Effector memory CD8-positive, alpha-beta T cell (primary cell): ENCODE data around the gene SIVA1.

Source experiments
- ATAC-seq: fragments of 150-1000 bp; cut with Tn5 transposase; replicated peaks from 2 replicates; pipeline ENCODE4 v1.10.0; 2021; ENCODE audit warnings: mild to moderate bottlenecking, moderate library complexity
- DNase-seq, 3 experiments: peaks; one replicate each; pipeline ENCODE4 v3.0.0; 2021
- H3K27ac Mint-ChIP-seq, 2 donors: one replicate each; pipeline ENCODE4 v1.8.0; 2022; ENCODE audit warnings: mild to moderate bottlenecking in 2 of 2, mixed read lengths in 2 of 2, moderate library complexity in 2 of 2
- H3K27me3 Mint-ChIP-seq, 2 donors: one replicate each; pipeline ENCODE4 v1.8.0; 2022; ENCODE audit warnings: mixed read lengths in 2 of 2
- H3K36me3 Mint-ChIP-seq: one replicate; pipeline ENCODE4 v1.8.0; 2022; ENCODE audit warnings: mild to moderate bottlenecking, moderate library complexity, mixed read lengths; ENCODE audit not compliant: insufficient read depth
- H3K4me1 Mint-ChIP-seq, 2 donors: one replicate each; pipeline ENCODE4 v1.8.0; 2022; ENCODE audit warnings: low read depth in 2 of 2, mixed read lengths in 2 of 2
- H3K4me3 Mint-ChIP-seq, 2 donors: one replicate each; pipeline ENCODE4 v1.8.0; 2022; ENCODE audit warnings: mild to moderate bottlenecking in 2 of 2, mixed read lengths in 2 of 2, moderate library complexity in 2 of 2
- H3K9me3 Mint-ChIP-seq, 2 donors: one replicate each; pipeline ENCODE4 v1.8.0; 2022; ENCODE audit warnings: mixed read lengths in 2 of 2

Gene SIVA1

DNA sequence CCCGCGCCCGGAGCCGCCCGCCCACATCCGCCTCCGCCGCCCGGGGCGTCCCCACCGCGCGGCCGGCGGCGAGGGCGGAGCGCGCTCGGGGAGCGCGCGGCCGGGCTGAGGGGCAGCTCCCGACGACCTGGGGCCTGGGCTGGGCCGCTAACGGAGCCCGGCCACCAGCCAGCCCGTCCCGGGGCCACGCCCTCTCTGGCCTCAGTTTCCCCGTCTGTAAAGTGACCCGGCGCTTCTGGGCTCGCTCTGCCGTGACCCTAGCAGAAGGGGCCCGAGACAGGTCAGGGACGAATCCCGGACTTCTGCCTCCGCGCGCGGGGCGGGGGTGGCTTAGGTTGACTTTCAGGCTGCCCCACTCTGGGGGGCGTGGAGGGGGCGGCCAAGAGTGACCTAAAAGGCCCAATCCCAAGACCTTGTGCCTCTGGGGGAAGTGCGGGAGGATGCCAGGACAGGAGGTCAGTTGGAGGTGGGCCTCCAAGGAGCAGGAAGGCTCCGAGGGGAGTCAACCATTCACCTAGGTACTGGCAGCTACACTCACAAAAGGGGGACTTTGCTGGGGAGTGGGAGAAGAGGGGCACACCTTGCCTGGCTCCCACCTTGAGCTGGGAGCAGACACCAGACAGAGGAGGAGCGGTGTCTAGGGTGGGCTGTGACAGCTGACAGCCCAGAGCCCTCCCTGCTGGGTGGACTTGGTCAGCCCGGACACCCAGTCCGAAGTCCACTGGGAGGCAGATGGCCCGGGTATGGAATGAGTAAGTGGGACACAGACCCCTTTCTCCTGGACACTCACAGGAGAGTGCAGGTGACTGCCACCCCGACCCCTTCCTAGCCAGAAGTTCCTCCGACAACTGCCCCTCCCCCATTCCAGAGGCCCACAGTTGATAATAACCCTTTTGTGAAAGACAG lies 43.1 kb downstream of the SIVA1 start:
- Mint-ChIP-seq H3K36me3 (peaks cover 32% of the 10 kb centered on the region), H3K27ac (peak overlapping the region in 1 of 2 donors; percentile 81), H3K9me3 (no peaks in the 10 kb centered on the region), H3K27me3 (no peaks in the 10 kb centered on the region), H3K4me3 (peak overlapping the region; percentile 62 to 73), H3K4me1 (peaks cover 28 to 32% of the 10 kb centered on the region in 2 donors)
- DNase-seq, result peak in 2 of 3 experiments; percentile 35 to 51
- ATAC-seq, result peak; percentile 56

DNA sequence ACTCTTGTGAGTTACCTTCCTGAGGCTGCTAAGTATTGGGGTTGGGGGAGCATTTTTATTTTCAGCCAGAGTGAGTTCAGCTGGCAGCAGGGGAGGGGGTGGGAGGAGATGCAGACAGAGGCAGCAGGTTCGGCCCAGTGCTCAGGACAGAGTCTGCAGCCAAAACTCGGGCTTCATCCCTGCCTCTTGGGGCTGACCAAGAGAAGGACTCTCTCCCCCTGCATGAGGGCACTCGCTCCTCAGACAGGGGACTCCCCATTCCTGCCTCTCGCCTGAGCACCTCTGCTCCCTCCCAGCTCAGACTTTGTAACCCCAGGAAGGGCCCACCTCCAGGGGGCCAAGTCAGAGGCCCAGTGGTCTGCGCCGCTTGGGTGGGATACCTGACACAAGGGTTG lies 43.7 kb downstream of the SIVA1 start:
- Mint-ChIP-seq H3K4me1 (peaks cover 25 to 32% of the 10 kb centered on the region in 2 donors), H3K9me3 (no peaks in the 10 kb centered on the region), H3K27me3 (no peaks in the 10 kb centered on the region), H3K36me3 (peaks cover 35% of the 10 kb centered on the region), H3K27ac (peak overlapping the region in 1 of 2 donors; percentile 81), H3K4me3 (peak overlapping the region; percentile 62 to 73)
- no peak for DNase-seq
- no peak for ATAC-seq

DNA sequence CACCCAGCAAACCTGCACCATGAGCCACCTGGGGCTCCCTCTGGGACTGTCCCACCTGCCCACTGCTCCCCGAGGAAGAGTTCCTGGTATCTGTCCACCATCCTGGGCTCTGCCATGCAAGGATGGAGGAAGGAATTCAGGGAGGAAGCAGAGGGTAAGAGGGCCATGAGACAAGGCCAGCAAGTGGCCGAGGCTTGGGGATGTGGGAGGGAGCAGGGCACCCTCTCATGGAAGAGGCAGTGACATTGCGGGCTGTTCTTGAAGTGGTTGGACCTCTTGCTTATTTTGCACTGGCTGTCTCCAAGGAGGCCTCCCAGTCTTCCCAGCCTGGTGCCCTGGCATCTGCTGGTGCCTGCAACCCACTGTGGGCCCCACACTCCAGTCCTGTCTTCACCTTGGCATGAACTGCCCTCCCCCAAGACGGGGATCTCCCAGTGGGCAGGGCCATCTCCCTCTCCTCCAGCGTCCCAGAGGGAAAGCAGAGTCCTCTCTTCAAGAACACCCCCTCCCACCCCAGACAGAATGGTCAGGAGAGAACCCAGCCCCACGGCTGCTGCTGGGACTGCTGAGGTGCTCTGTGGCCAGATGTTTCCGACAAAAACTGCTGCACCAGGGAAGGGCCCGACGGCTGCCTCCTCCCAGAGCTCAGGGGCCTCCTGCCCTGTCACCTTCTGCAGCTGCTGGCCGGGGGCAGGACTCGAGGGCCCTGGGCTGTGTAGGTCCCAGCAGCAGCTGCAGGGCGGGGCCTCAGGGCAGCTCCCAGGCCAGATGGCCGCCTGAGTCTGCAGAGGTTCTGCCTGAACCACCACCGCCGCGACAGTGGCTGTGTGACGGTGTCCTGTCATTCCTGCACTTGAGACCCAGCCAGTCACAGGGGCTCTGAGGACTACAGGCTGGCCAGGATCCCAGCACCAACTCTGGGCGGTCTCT lies 44.4 kb downstream of the SIVA1 start:
- Mint-ChIP-seq H3K27me3 (no peaks in the 10 kb centered on the region), H3K9me3 (no peaks in the 10 kb centered on the region), H3K4me1 (peaks cover 24 to 34% of the 10 kb centered on the region in 2 donors), H3K4me3 (peak overlapping the region; percentile 37 to 73), H3K36me3 (peaks cover 35% of the 10 kb centered on the region), H3K27ac (peak overlapping the region in 1 of 2 donors; percentile 81)
- ATAC-seq (no peak), DNase-seq (no peak)

DNA sequence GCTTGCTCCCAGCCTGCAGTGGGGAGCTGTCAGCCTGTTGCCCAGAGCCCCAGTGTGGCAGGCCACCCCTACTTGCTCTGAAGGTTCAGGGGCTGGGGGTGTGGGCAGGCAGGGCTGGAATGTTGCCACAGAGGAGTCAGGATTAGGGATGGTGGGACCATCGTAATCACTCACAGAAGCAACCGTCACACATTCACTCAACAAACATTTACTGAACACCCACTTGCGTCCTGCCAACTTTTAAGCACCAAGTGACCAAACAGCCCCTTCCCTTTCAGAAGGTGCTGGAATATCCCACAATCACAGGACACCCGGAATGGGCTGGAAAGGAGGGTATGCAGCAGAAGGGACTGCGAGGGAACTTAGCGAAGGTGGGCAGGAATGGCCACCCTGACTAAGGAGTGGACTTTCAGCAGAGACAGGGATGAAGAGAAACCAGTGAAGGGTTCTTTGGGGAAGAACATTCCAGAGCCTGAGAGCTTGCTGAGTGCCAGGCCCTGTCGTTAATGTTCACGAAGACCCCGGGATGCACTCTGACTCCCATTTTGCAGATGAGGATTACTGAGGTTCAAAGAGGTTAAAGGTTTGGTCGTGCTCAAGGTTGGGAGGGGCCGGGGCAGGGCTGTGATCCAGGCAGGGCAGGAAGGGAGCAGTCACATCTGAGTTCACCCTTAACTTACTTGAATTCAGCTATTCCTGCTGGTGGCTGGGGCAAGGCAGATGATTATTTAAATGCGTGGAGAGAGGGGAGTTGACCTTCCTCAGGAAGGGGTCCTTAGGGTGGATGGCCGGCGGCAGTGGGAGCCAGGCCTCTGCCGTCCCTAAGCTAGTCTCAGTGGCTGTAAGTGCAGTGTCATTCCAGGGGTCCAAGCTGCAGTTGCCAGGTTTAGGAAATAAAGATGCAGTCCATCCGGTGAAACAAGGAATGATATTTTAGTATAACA lies 45.6 kb downstream of the SIVA1 start:
- ATAC-seq (no peak), DNase-seq (no peak)
- Mint-ChIP-seq H3K27ac (peak overlapping the region; percentile 34 to 82), H3K9me3 (no peaks in the 10 kb centered on the region), H3K27me3 (no peaks in the 10 kb centered on the region), H3K4me3 (peak overlapping the region; percentile 4 to 67), H3K4me1 (peaks cover 15 to 28% of the 10 kb centered on the region in 2 donors), H3K36me3 (peaks cover 35% of the 10 kb centered on the region)

DNA sequence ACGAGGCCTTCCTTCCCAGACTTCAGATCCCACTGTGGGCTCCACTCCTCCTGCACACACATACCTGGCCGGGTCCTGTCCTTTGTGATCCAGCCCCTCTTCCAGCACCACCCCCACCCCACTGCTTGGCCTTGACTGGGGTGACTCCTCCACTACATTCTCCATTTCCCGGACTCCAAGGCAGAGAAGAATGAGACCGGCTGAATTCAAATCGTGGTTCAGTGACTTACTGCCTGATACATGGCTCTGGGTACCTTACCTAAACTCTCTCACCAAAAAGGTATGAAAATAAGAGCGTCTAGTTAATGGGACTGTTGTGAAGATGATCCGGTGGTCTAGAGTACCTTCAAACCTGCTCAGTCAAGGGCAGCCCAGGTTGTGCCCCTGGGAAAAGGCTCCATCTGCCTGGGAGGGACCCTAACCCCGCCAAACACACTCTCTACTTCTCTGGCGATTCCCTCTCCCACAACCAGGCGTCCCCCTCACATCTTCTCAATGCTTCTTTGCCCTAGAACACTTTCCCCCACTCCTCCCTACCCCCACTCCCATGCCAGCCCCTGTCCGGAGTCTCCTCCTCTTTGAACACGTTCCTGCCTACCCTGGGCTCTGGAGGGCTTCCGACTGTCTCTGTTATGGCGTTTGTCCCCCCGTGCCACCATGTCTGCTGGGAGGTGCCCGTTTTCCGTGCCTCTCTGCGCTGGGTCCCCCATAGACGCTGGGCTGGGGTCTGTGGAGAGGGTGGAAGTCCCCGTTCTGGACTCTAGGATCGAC lies 46.5 kb downstream of the SIVA1 start:
- peaks cover 6 to 25% of the 10 kb centered on the region in 2 donors for H3K4me1 Mint-ChIP-seq
- H3K27ac Mint-ChIP-seq, result peak overlapping the region; percentile 70 to 82
- no peaks in the 10 kb centered on the region for H3K9me3 Mint-ChIP-seq
- peak overlapping the region; percentile 67 to 76 for H3K4me3 Mint-ChIP-seq
- peaks cover 30% of the 10 kb centered on the region for H3K36me3 Mint-ChIP-seq
- DNase-seq (peak in 1 of 3 experiments; percentile 17), ATAC-seq (no peak)
- no peaks in the 10 kb centered on the region for H3K27me3 Mint-ChIP-seq

DNA sequence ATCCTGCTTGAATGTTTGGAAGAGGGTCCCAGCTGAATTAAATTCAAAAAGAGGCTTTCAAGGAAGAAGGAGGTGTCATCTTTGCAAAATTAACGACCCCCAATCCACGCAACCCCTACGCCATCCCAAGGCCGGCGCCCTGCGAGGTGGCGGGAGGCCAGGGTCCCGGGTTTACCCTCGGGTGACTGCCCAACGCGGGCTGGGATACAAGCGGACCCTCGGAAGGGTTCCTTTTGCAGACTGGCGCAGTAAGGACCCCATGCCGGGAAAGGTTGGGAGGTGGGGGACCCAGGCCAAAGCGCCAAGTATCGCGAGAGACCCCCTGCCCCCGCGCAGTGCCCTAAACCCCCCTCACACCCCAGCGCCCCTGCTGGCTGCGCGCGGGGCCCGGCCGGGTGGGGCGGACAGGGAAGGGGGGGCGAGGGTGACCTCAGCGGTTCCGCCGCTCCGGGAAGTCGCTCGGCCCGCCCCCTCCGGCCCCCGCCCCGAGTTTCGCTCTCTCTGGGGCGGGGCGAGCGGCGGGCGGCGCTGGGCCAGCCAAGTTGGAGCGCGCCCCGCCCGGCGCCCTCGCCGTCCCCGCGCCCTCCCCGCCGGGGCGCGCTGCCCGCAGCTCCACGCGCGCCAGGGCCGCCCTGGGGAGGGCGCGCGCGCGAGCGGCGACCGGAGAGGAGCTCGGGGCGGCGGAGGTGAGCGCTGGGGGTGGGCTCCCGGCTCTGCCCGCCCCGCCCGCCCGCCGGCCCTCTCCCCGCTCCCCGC lies 47.2 kb downstream of the SIVA1 start:
- ATAC-seq (peak; percentile 73), DNase-seq (peak; percentile 54 to 74 (median 69))
- H3K36me3 Mint-ChIP-seq, result peaks cover 30% of the 10 kb centered on the region
- no peaks in the 10 kb centered on the region for H3K27me3 Mint-ChIP-seq
- peak overlapping the region; percentile 67 to 76 for H3K4me3 Mint-ChIP-seq
- H3K27ac Mint-ChIP-seq, result peak overlapping the region in 1 of 2 donors; percentile 70
- no peaks in the 10 kb centered on the region for H3K9me3 Mint-ChIP-seq
- H3K4me1 Mint-ChIP-seq, result peaks cover 3 to 25% of the 10 kb centered on the region in 2 donors

DNA sequence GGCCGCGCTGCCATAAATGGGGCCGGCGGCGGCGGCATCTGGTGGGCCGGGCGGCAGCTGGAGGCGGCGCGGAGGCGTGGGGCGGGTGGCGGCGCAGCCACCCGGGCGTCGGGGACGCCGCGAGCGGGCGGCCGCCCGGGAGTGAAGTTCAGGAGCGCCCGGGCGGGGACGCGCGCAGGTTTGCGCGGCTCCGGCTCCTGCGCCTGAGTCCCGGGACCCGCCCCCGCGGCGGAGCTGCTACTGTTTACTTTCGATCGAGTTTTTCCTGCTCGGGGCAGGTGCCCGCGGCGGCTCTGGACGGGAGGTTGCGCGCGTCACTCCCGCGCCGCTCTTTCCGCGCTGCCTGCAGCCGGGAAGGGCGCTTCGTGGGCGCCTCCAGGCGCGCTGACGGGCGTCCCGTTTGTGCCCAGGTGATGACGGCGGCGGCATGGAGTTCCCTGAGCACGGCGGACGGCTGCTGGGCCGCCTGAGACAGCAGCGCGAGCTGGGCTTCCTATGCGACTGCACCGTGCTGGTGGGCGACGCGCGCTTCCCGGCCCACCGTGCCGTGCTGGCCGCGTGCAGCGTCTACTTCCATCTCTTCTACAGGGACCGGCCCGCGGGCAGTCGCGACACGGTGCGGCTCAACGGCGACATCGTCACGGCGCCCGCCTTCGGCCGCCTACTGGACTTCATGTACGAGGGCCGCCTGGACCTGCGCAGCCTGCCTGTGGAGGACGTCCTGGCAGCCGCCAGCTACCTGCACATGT lies 48.0 kb downstream of the SIVA1 start, which contains the start of gene ZBTB42:
Gene ZBTB42, plus strand, starts transcription at position 331 of the 749 bp plus-strand sequence. Its CDS starts 97 bp downstream, at position 428.
- no peaks in the 10 kb centered on the region for H3K9me3 Mint-ChIP-seq
- H3K27ac Mint-ChIP-seq, result peak within 1 kb of the TSS; percentile 49 to 89
- H3K36me3 Mint-ChIP-seq, result peaks cover 27% of the 10 kb centered on the region
- DNase-seq (peak; percentile 59 to 64 (median 60)), ATAC-seq (peak; percentile 61)
- no peaks in the 10 kb centered on the region for H3K27me3 Mint-ChIP-seq
- peaks cover 3 to 24% of the 10 kb centered on the region in 2 donors for H3K4me1 Mint-ChIP-seq
- H3K4me3 Mint-ChIP-seq, result peak within 1 kb of the TSS; percentile 86 to 90

DNA sequence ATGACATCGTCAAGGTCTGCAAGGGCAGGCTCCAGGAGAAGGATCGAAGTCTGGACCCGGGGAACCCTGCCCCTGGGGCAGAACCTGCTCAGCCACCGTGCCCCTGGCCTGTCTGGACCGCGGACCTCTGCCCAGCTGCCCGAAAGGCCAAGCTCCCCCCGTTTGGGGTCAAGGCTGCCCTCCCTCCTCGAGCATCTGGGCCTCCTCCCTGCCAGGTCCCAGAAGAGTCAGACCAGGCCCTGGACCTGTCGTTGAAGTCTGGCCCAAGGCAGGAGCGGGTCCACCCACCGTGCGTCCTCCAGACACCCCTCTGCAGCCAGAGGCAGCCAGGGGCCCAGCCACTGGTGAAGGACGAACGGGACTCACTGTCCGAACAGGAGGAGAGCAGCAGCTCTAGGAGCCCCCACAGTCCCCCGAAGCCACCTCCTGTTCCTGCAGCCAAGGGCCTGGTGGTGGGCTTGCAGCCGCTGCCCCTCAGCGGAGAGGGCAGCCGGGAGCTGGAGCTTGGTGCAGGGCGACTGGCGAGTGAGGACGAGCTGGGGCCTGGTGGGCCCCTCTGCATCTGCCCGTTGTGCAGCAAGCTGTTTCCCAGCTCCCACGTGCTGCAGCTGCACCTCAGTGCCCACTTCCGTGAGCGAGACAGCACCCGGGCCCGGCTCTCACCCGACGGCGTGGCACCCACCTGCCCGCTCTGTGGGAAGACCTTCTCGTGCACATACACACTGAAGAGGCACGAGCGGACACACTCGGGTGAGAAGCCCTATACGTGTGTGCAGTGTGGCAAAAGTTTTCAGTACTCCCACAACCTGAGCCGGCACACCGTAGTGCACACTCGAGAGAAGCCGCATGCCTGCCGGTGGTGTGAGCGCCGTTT lies 48.8 kb downstream of the SIVA1 start:
- DNase-seq, result no peak
- ATAC-seq, result no peak
- peaks cover 19% of the 10 kb centered on the region for H3K36me3 Mint-ChIP-seq
- peak overlapping the region; percentile 86 to 90 for H3K4me3 Mint-ChIP-seq
- no peaks in the 10 kb centered on the region for H3K9me3 Mint-ChIP-seq
- peaks cover 3 to 19% of the 10 kb centered on the region in 2 donors for H3K4me1 Mint-ChIP-seq
- H3K27me3 Mint-ChIP-seq, result no peaks in the 10 kb centered on the region
- H3K27ac Mint-ChIP-seq, result peak overlapping the region; percentile 49 to 89

DNA sequence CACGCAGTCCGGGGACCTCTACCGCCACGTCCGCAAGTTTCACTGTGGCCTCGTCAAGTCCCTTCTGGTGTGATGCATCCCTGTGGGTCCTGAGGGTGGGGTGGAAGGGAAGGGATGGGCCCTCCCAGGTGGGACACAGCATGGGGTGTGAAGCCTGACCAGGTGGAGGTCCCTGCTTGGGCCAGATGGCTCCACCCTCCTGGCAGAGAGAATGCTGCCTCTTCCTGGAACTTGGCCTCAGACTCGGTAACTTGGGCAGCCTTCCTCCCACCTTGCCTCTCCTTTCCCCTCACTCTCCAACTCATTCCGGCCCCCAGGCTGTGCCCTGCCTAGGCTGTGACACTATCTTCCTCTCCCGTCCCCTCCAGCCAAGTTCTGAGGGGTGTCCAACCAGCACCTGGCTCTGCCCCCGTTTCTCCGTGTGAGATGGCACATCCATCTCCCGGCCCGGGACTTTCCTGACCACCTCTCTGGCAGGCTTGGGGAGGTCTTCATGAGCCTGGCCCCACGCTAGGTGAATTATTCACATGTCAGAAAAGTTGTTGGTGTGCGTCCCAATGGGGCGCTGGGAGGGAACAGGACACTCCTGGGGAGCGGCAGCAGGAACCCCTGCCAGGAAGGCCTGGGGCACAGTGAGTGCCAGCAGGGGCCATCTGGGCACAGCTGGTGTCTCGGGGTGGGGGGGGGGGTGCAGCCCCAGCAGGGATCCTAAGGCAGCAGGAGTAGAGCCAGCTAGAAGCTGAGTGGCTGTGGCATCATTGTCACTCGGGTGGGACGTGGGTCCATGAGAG lies 49.6 kb downstream of the SIVA1 start:
- Mint-ChIP-seq H3K36me3 (peaks cover 14% of the 10 kb centered on the region), H3K27me3 (no peaks in the 10 kb centered on the region), H3K9me3 (no peaks in the 10 kb centered on the region), H3K27ac (peak overlapping the region in 1 of 2 donors; percentile 71), H3K4me1 (peaks cover 3 to 19% of the 10 kb centered on the region in 2 donors), H3K4me3 (peak overlapping the region; percentile 57 to 59)
- DNase-seq, result no peak
- ATAC-seq, result no peak
